Coronary artery (tissue), 2 donors: Measurements from ENCODE around the gene SOCS6.
"Not testable (repeated sequence)": the region's sequence is repeated elsewhere in the genome, so short reads cannot be mapped to it uniquely, and the experiment has no call there.

Experiments
- DNase-seq: peaks from one replicate; pipeline ENCODE4 v3.0.0-alpha.2; 2017; ENCODE audit warnings: low spot score
- H3K27ac ChIP-seq, 2 donors: fragments of 200-600 bp; sonication (generic); one replicate each; pipeline ENCODE4 v1.5.1; 2016 to 2019
- H3K4me3 ChIP-seq: fragments of 200-600 bp; sonication (generic); 2 replicates; pipeline ENCODE4 v1.5.1; 2016; ENCODE audit warnings: mild to moderate bottlenecking, moderate library complexity
- CTCF ChIP-seq: fragments of 200-600 bp; sonication (generic); IDR thresholded peaks from one replicate; pipeline ENCODE4 v1.5.1; 2019; ENCODE audit warnings: antibody characterized with exemption

Gene SOCS6

GRCh38 chr18:70355620-70356385 lies 67.0 kb downstream of the SOCS6 start:
- Histone ChIP-seq H3K27ac (no peak overlapping the region), H3K4me3 (no peak overlapping the region)
- TF ChIP-seq CTCF: no peak
- no peak for DNase-seq

- not testable (repeated sequence) for H3K4me3 ChIP-seq, DNase-seq, H3K27ac ChIP-seq
Observed at GRCh38 chr18:70358105-70358406, 69.2 kb downstream of the SOCS6 start.

GRCh38 chr18:70359071-70359470 lies 70.2 kb downstream of the SOCS6 start:
- no peak for DNase-seq
- no peak for TF ChIP-seq CTCF
- Histone ChIP-seq H3K27ac (no peak overlapping the region), H3K4me3 (no peak overlapping the region)

GRCh38 chr18:70362258-70362657 lies 73.4 kb downstream of the SOCS6 start:
- DNase-seq: no peak
- Histone ChIP-seq H3K4me3 (no peak overlapping the region), H3K27ac (no peak overlapping the region)
- TF ChIP-seq CTCF: no peak

GRCh38 chr18:70363861-70364260 lies 75.0 kb downstream of the SOCS6 start:
- no peak for DNase-seq
- no peak overlapping the region for H3K4me3 ChIP-seq
- H3K27ac ChIP-seq: no peak overlapping the region
- TF ChIP-seq CTCF: no peak

- TF ChIP-seq CTCF: no peak
- Histone ChIP-seq H3K27ac (no peak overlapping the region), H3K4me3 (no peak overlapping the region)
- no peak for DNase-seq
Observed at GRCh38 chr18:70365361-70365760, 76.5 kb downstream of the SOCS6 start.

GRCh38 chr18:70366174-70366573 lies 77.3 kb downstream of the SOCS6 start:
- H3K4me3 ChIP-seq: no peak overlapping the region
- H3K27ac ChIP-seq: no peak overlapping the region
- DNase-seq: no peak
- TF ChIP-seq CTCF: no peak
